Esophagus squamous epithelium (tissue), 4 donors: ENCODE results near the gene ABHD15.

Experiments used
- POLR2A ChIP-seq, 4 donors: fragments of 450-650 bp; IDR thresholded peaks; one replicate each; pipeline ENCODE4 v1.6.1; 2017; ENCODE audit warnings: antibody characterized with exemption in 4 of 4, mild to moderate bottlenecking in 4 of 4, moderate library complexity in 3 of 4
- TF ChIP-seq, protein P1 (sequence below), 6 experiments: fragments of 450-650 bp in 4 of 6; fragments of 200-600 bp in 2 of 6; sonication (generic) in 2 of 6; IDR thresholded peaks; one replicate each; pipeline ENCODE4 v1.5.1; 2016 to 2019; ENCODE audit warnings: antibody characterized with exemption in 6 of 6, mild to moderate bottlenecking in 4 of 6, moderate library complexity in 4 of 6

DNA sequence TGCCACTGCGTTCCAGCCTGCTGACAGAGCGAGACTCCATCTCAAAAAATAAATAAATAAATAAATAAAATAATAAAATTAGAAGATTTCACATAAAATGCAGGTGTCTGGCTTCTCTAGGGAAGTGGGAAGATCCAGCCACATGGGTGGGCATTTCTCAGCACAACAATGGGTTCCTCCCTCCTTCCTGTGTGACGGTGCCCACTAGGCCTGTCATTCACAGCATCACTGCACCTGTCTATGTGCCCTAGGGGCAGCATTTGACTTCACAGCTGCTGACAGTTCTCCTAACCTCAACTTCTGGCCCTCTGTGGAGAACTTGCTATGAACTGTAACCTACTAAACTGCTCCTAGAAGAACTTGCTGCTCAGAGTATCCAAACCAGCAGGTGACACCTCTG, 3.0 kb downstream of the ABHD15 start:
- TF ChIP-seq, protein P1, sequence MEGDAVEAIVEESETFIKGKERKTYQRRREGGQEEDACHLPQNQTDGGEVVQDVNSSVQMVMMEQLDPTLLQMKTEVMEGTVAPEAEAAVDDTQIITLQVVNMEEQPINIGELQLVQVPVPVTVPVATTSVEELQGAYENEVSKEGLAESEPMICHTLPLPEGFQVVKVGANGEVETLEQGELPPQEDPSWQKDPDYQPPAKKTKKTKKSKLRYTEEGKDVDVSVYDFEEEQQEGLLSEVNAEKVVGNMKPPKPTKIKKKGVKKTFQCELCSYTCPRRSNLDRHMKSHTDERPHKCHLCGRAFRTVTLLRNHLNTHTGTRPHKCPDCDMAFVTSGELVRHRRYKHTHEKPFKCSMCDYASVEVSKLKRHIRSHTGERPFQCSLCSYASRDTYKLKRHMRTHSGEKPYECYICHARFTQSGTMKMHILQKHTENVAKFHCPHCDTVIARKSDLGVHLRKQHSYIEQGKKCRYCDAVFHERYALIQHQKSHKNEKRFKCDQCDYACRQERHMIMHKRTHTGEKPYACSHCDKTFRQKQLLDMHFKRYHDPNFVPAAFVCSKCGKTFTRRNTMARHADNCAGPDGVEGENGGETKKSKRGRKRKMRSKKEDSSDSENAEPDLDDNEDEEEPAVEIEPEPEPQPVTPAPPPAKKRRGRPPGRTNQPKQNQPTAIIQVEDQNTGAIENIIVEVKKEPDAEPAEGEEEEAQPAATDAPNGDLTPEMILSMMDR (IDR thresholded peaks at IDR 0.05) = no peak
- TF ChIP-seq POLR2A (IDR thresholded peaks at IDR 0.05) = no peak
